ENCODE data around the gene CYP39A1. TPM values are rescaled to one million over a fixed set of nuclear protein-coding genes. Genes with fewer than 3 reads are reported as not detected.

The CYP39A1 gene
- total RNA-seq, 2 donors from 2014 or later, result 17.6 to 31.2 TPM

GRCh38 chr6:46549155-46549554, 103.5 kb downstream of the CYP39A1 start:
- H3K27ac ChIP-seq, result no peak overlapping the region
- no peak for DNase-seq (ENCODE audit: low spot score)
- H3K4me1 ChIP-seq (replicated peaks), result no peaks in the 10 kb centered on the region
- H3K36me3 ChIP-seq, result no peaks in the 10 kb centered on the region
- no peaks in the 10 kb centered on the region for H3K27me3 ChIP-seq (replicated peaks; ENCODE audit: insufficient read depth)
- no peaks in the 10 kb centered on the region for H3K9me3 ChIP-seq
- no peak for TF ChIP-seq POLR2A (IDR thresholded peaks at IDR 0.05)
- intact Hi-C loops (cut with DNase I), result no loop called here
- H3K4me3 ChIP-seq, result no peak overlapping the region

GRCh38 chr6:46541556-46541955, 111.1 kb downstream of the CYP39A1 start:
- DNase-seq (ENCODE audit: low spot score), result no peak
- no peaks in the 10 kb centered on the region for H3K9me3 ChIP-seq
- no peaks in the 10 kb centered on the region for H3K36me3 ChIP-seq
- intact Hi-C loops (cut with DNase I), result no loop called here
- TF ChIP-seq CTCF (IDR thresholded peaks at IDR 0.05) (no peak), POLR2A (IDR thresholded peaks at IDR 0.05) (no peak), POLR2AphosphoS5 (IDR thresholded peaks at IDR 0.05) (no peak)
- no peaks in the 10 kb centered on the region for H3K4me1 ChIP-seq (replicated peaks)
- no peak overlapping the region for H3K27ac ChIP-seq
- no peak overlapping the region for H3K4me3 ChIP-seq
- no peaks in the 10 kb centered on the region for H3K27me3 ChIP-seq (replicated peaks; ENCODE audit: insufficient read depth)
- WGBS, result 98% methylated on average over 3 of the region's 3 CpGs

DNA sequence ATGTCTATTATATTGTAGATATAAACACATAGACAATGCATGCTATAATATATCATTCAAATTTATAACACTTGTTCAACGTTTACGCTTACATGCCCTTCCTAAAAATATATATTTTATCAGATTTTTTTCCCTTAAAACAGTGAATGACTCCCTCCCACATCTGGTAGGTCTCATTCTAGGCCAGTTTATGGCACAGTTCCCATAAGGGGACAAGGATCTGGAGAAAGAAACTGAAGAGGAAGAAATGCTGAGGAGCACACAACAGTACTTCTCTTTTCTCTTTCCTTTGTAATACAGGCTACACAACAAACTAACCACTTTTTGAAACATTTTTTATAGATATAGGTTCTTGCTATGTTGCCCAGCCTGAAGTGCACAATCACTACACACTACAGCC, 112.8 kb downstream of the CYP39A1 start:
- H3K9me3 ChIP-seq, result no peaks in the 10 kb centered on the region
- H3K27ac ChIP-seq, result no peak overlapping the region
- H3K4me1 ChIP-seq (replicated peaks), result no peaks in the 10 kb centered on the region
- DNase-seq (ENCODE audit: low spot score), result no peak
- intact Hi-C loops (cut with DNase I), result no loop called here
- no peak for TF ChIP-seq POLR2A (IDR thresholded peaks at IDR 0.05)
- no peak for TF ChIP-seq POLR2AphosphoS5 (IDR thresholded peaks at IDR 0.05)
- TF ChIP-seq CTCF (IDR thresholded peaks at IDR 0.05), result no peak
- no peaks in the 10 kb centered on the region for H3K27me3 ChIP-seq (replicated peaks; ENCODE audit: insufficient read depth)
- 39% methylated on average over 2 of the region's 2 CpGs for WGBS
- no peak overlapping the region for H3K4me3 ChIP-seq
- H3K36me3 ChIP-seq, result no peaks in the 10 kb centered on the region

GRCh38 chr6:46538800-46539480, 113.7 kb downstream of the CYP39A1 start:
- 23% methylated on average over 6 of the region's 6 CpGs for WGBS
- Histone ChIP-seq H3K4me3 (no peak overlapping the region), H3K9me3 (no peaks in the 10 kb centered on the region), H3K4me1 (replicated peaks) (no peaks in the 10 kb centered on the region), H3K27ac (no peak overlapping the region), H3K36me3 (no peaks in the 10 kb centered on the region), H3K27me3 (replicated peaks; ENCODE audit: insufficient read depth) (no peaks in the 10 kb centered on the region)
- intact Hi-C loops (cut with DNase I), result no loop called here
- DNase-seq (ENCODE audit: low spot score), result no peak
- no peak for TF ChIP-seq CTCF (IDR thresholded peaks at IDR 0.05)
- peak; percentile 25 for TF ChIP-seq POLR2AphosphoS5 (IDR thresholded peaks at IDR 0.05)
- TF ChIP-seq POLR2A (IDR thresholded peaks at IDR 0.05), result no peak

GRCh38 chr6:46530896-46531295, 121.7 kb downstream of the CYP39A1 start:
- no peaks in the 10 kb centered on the region for H3K9me3 ChIP-seq
- no peak overlapping the region for H3K27ac ChIP-seq
- 83% methylated on average over 3 of the region's 3 CpGs for whole genome bisulfite sequencing
- intact Hi-C loops (cut with DNase I), result no loop called here
- no peaks in the 10 kb centered on the region for H3K36me3 ChIP-seq
- DNase-seq (ENCODE audit: low spot score), result no peak
- H3K4me1 ChIP-seq (replicated peaks), result no peaks in the 10 kb centered on the region
- TF ChIP-seq CTCF (IDR thresholded peaks at IDR 0.05) (no peak), POLR2A (IDR thresholded peaks at IDR 0.05) (no peak), POLR2AphosphoS5 (IDR thresholded peaks at IDR 0.05) (no peak)
- no peaks in the 10 kb centered on the region for H3K27me3 ChIP-seq (replicated peaks; ENCODE audit: insufficient read depth)
- H3K4me3 ChIP-seq, result no peak overlapping the region

Data from prostate gland (tissue), 2 donors.